NCI-H1105 (cell line): ENCODE data around the gene CDC73.
"Not testable (repeated sequence)": the region's sequence is repeated elsewhere in the genome, so short reads cannot be mapped to it uniquely, and the experiment has no call there.

Experiments used
- DNase-seq: peaks from one replicate; lab custom pipeline; 2025; lab: John Stamatoyannopoulos, UW

CDC73 gene

DNA sequence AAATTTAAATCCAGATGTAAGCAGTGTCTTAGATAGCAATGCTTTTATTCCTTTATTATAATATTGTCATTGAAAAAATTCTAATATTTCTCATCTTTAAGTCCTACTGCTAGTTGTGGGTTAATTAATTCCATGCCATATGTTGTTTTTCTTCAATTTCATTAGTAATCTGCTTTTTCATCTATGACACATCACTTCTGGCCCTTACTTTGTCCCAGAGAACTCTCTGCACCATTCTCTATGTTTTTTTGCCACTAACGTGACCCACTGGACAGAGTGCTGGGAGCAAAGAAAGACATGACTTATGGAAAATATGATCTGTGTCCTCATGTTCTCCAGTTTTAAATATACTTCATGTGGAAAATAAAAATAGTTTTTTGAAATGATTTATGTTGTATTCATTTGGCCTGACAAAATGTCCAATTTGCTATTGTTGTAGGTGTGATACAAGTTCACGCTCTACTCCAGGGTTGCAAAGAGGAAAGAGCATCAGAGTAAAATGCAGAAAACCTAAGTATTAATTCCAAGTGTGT, 166.8 kb downstream of the CDC73 start:
- not testable (repeated sequence) for DNase-seq

DNA sequence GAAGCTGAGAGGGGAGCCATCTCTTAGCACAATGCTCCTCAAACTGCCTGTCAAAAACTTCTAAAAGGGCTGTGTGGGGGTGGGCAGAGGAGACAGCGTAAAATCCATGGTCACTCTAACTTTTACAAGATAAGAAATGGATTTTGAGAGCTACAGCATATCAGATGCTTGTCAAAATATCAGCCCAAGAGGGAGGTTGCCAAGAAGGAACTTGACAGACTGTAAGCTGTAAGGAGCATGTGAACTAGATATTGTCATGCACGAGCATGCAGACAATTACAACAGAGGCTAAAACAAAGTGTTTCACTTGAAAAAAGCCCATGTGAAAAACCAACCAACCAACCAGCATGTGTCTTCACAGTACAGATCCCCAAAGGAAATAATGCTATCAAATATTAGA, 171.9 kb downstream of the CDC73 start:
- no peak for DNase-seq

GRCh38 chr1:193299038-193299437, 177.2 kb downstream of the CDC73 start:
- DNase-seq = no peak

DNA sequence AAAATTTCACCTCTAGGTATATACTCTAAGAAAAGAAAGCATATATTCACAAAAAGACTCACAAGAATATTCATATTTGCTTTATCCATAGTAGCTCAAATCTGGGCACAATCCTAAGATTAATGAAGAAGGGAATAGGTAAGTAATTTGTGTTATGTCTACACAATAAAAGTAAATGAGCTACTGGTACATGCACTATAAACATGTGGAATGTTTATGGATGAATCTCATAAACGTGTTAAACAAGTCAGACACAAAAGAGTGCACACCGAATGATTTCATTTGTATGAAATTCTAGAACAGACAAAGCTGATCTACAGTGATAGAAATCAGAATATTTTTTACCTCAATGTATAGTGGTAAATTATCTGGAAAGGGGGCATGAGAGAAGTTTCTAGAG, 179.9 kb downstream of the CDC73 start:
- DNase-seq = no peak

- DNase-seq = no peak
Measured at GRCh38 chr1:193303849-193304248, 182.0 kb downstream of the CDC73 start.
